ENCODE measurements around the gene CPTP. TPM values are rescaled to one million over a fixed set of nuclear protein-coding genes. Genes with fewer than 3 reads are reported as not detected.
A peak's percentile ranks its signal among the peaks of the same experiment; 100 is the strongest.

The CPTP gene
- total and polyA plus RNA-seq, 8 donors, result 6.6 to 226 (median 22.8) TPM

DNA sequence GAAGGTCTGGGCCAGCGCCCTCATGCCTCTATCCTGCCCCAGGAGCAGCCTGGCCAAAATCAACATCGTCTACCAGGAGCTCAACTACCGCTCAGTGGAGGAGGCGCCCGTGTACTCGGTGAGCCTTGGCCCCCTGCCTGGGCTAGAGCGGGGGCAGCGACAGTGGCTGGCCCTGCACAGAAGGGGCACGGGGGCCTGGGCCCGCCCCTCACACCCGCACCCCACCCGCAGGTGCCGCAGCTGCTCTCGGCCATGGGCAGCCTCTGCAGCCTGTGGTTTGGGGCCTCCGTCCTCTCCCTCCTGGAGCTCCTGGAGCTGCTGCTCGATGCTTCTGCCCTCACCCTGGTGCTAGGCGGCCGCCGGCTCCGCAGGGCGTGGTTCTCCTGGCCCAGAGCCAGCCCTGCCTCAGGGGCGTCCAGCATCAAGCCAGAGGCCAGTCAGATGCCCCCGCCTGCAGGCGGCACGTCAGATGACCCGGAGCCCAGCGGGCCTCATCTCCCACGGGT, 33.5 kb upstream of the CPTP start:
- peaks cover 0 to 19% (median 6%) of the 10 kb centered on the region in 3 donors for H3K27me3 ChIP-seq
- H3K9me3 ChIP-seq, result no peaks in the 10 kb centered on the region
- no peak for TF ChIP-seq EP300 (IDR thresholded peaks at IDR 0.05)
- TF ChIP-seq CTCF (IDR thresholded peaks at IDR 0.05), result no peak
- TF ChIP-seq POLR2AphosphoS5 (IDR thresholded peaks at IDR 0.05), result no peak
- no peak for TF ChIP-seq POLR2A (IDR thresholded peaks at IDR 0.05)
- no peak overlapping the region for H3K4me3 ChIP-seq
- peaks cover 12 to 34% (median 32%) of the 10 kb centered on the region in 4 donors for H3K36me3 ChIP-seq
- DNase-seq, result peak; percentile 46 to 84
- intact Hi-C loops (cut with DNase I; ENCODE audit: low total_unique reads), result loop anchor here (10.0 kb wide), 1 partner anchor 166 kb away; no protein-coding TSS in a partner anchor
- peaks cover 12 to 23% (median 19%) of the 10 kb centered on the region in 4 donors for H3K4me1 ChIP-seq
- WGBS, 5 donors, result 18 to 60% (median 28%) methylated on average over 12 to 28 of the region's 28 CpGs; no CpG with 5 or more reads in 1 of the 5 donors
- no peak overlapping the region for H3K27ac ChIP-seq

DNA sequence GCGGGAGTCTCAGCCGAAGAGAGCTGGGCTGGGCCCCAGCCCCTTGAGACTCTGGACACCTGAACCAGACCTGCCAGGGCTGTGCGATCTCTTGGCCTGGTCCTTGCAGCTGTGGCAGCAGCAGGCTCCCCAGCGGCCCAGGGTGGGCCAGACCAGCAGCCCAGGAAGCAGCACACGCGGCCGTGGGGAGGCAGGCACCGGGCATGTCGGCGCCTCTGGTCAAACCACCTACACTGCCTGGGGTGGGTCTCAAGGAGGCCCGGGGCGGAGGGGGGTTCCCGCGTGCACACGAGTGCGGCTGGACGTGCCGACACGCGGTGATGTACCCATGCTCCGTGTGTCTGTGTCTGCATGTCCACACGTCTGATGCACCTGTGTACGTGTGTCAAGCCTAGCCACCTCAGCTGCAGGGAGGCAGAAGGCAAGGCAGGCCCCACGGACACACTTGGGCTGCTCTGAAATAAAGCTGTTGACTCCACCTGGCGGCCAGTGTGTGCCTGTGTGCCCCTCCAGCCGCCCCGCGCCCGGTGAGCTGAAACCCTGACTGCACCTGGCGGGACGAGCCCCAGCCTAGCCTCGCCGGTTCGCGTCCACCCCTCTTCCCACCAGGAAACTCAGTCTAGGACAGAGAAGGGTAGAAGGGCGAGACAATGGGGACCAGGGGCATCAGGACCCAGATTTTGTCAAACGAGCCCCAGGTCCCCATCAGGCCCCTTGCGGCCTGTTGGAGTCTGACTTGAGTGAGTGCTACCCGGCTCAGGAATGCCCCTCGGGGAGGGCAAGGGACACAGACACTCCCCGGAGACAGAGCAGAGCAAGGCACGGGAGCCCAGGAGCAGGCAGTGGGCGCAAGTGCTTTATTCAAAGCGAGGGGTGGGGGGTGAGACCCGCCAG, 32.8 kb upstream of the CPTP start:
- no peak overlapping the region for H3K27ac ChIP-seq
- TF ChIP-seq POLR2A (IDR thresholded peaks at IDR 0.05) (no peak), CTCF (IDR thresholded peaks at IDR 0.05) (peak in 5 of 7 experiments; percentile 61 to 78 (median 74)), POLR2AphosphoS5 (IDR thresholded peaks at IDR 0.05) (peak in 1 of 3 donors; percentile 47), EP300 (IDR thresholded peaks at IDR 0.05) (no peak)
- H3K9me3 ChIP-seq, result no peaks in the 10 kb centered on the region
- 22 to 44% (median 29%) methylated on average over 13 to 45 of the region's 45 CpGs for WGBS, 5 donors
- H3K4me1 ChIP-seq, result peaks cover 12 to 23% (median 19%) of the 10 kb centered on the region in 4 donors
- no peak overlapping the region for H3K4me3 ChIP-seq
- intact Hi-C loops (cut with DNase I; ENCODE audit: low total_unique reads), result loop anchor here (10.0 kb wide), 1 partner anchor 167 kb away; no protein-coding TSS in a partner anchor
- peaks cover 12 to 41% (median 39%) of the 10 kb centered on the region in 4 donors for H3K36me3 ChIP-seq
- DNase-seq, result peak; percentile 88 to 92
- H3K27me3 ChIP-seq, result peaks cover 0 to 11% (median 6%) of the 10 kb centered on the region in 3 donors

DNA sequence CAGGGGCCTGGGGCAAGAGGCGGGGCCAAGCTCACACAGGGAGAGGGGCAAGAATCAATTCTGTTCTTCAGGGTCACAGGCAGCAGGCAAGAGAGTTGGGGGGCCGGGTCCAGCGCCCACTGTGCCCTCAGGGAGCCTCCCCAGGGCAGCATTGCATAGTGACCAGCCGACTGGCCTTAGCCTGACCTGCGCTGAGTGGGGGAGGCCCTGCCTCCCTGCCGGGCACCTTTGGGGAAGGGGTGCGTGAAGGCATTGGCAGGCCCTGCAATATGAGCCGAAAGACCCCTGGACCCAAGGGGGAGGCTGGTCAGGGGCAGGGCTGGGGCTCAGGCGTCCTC, 32.2 kb upstream of the CPTP start:
- WGBS, 5 donors, result 85 to 91% (median 91%) methylated on average over 8 to 9 of the region's 9 CpGs
- Histone ChIP-seq H3K4me1 (peaks cover 12 to 23% (median 19%) of the 10 kb centered on the region in 4 donors), H3K27me3 (peaks cover 0 to 5% (median under 1%) of the 10 kb centered on the region in 3 donors), H3K4me3 (no peak overlapping the region), H3K9me3 (no peaks in the 10 kb centered on the region), H3K36me3 (peaks cover 12 to 43% (median 41%) of the 10 kb centered on the region in 4 donors), H3K27ac (no peak overlapping the region)
- no peak for TF ChIP-seq CTCF (IDR thresholded peaks at IDR 0.05)
- TF ChIP-seq POLR2A (IDR thresholded peaks at IDR 0.05), result no peak
- TF ChIP-seq EP300 (IDR thresholded peaks at IDR 0.05), result no peak
- TF ChIP-seq POLR2AphosphoS5 (IDR thresholded peaks at IDR 0.05), result no peak
- intact Hi-C loops (cut with DNase I; ENCODE audit: low total_unique reads), result loop anchor here (10.0 kb wide), 1 partner anchor 168 kb away; no protein-coding TSS in a partner anchor
- no peak for DNase-seq

GRCh38 chr1:1292851-1293250, 31.8 kb upstream of the CPTP start:
- TF ChIP-seq CTCF (IDR thresholded peaks at IDR 0.05) (no peak), POLR2AphosphoS5 (IDR thresholded peaks at IDR 0.05) (no peak), EP300 (IDR thresholded peaks at IDR 0.05) (no peak)
- intact Hi-C loops (cut with DNase I; ENCODE audit: low total_unique reads), result loop anchor here (10.0 kb wide), 1 partner anchor 168 kb away; no protein-coding TSS in a partner anchor
- H3K27ac ChIP-seq, result no peak overlapping the region
- no peak overlapping the region for H3K4me3 ChIP-seq
- peaks cover 12 to 48% (median 45%) of the 10 kb centered on the region in 4 donors for H3K36me3 ChIP-seq
- no peak for DNase-seq
- peaks cover 0 to under 1% (median 0%) of the 10 kb centered on the region in 3 donors for H3K27me3 ChIP-seq
- no peaks in the 10 kb centered on the region for H3K9me3 ChIP-seq
- peaks cover 12 to 23% (median 19%) of the 10 kb centered on the region in 4 donors for H3K4me1 ChIP-seq
- 87 to 93% (median 91%) methylated on average over 7 to 18 of the region's 18 CpGs for WGBS, 5 donors
